ENCODE data around the gene STC2. TPM values are rescaled to one million over a fixed set of nuclear protein-coding genes. Genes with fewer than 3 reads are reported as not detected.

Gene STC2
- total and polyA plus RNA-seq, 2 experiments from 2014 or later = 27.3 to 132 TPM

GRCh38 chr5:173313351-173313801 is 14.8 kb downstream of the STC2 start (continued):
- TF ChIP-seq ETS1 (IDR thresholded peaks at IDR 0.05) (no peak), JUNB (IDR thresholded peaks at IDR 0.05; ENCODE audit: unreplicated experiment) (no peak), ZNF114 (CRISPR knock-in tag; IDR thresholded peaks at IDR 0.05) (no peak), REST (IDR thresholded peaks at IDR 0.05; ENCODE audit: unreplicated experiment) (no peak), CTCF (conservative IDR thresholded peaks at IDR 0.05; ENCODE audit: low read depth in 2 of 2) (no peak), EZH2 (IDR thresholded peaks at IDR 0.05; ENCODE audit: low read depth, unreplicated experiment) (no peak)

- peaks cover 18% of the 10 kb centered on the region for H3K4me1 ChIP-seq (ENCODE audit: insufficient read depth)
- ATAC-seq = no peak
- no peak overlapping the region; the same call in 2 of the 3 replicates for H3K4me3 Mint-ChIP-seq
- TF ChIP-seq ZNF331 (CRISPR knock-in tag; IDR thresholded peaks at IDR 0.05; ENCODE audit: low read depth) (no peak), ETS1 (IDR thresholded peaks at IDR 0.05) (no peak), JUNB (IDR thresholded peaks at IDR 0.05; ENCODE audit: unreplicated experiment) (no peak), STAT1 (IDR thresholded peaks at IDR 0.05; ENCODE audit: unreplicated experiment) (no peak), POLR2AphosphoS5 (IDR thresholded peaks at IDR 0.05; ENCODE audit: low read depth) (no peak), EZH2phosphoT487 (IDR thresholded peaks at IDR 0.05; ENCODE audit: unreplicated experiment) (no peak)
- TF ChIP-seq, protein P1, sequence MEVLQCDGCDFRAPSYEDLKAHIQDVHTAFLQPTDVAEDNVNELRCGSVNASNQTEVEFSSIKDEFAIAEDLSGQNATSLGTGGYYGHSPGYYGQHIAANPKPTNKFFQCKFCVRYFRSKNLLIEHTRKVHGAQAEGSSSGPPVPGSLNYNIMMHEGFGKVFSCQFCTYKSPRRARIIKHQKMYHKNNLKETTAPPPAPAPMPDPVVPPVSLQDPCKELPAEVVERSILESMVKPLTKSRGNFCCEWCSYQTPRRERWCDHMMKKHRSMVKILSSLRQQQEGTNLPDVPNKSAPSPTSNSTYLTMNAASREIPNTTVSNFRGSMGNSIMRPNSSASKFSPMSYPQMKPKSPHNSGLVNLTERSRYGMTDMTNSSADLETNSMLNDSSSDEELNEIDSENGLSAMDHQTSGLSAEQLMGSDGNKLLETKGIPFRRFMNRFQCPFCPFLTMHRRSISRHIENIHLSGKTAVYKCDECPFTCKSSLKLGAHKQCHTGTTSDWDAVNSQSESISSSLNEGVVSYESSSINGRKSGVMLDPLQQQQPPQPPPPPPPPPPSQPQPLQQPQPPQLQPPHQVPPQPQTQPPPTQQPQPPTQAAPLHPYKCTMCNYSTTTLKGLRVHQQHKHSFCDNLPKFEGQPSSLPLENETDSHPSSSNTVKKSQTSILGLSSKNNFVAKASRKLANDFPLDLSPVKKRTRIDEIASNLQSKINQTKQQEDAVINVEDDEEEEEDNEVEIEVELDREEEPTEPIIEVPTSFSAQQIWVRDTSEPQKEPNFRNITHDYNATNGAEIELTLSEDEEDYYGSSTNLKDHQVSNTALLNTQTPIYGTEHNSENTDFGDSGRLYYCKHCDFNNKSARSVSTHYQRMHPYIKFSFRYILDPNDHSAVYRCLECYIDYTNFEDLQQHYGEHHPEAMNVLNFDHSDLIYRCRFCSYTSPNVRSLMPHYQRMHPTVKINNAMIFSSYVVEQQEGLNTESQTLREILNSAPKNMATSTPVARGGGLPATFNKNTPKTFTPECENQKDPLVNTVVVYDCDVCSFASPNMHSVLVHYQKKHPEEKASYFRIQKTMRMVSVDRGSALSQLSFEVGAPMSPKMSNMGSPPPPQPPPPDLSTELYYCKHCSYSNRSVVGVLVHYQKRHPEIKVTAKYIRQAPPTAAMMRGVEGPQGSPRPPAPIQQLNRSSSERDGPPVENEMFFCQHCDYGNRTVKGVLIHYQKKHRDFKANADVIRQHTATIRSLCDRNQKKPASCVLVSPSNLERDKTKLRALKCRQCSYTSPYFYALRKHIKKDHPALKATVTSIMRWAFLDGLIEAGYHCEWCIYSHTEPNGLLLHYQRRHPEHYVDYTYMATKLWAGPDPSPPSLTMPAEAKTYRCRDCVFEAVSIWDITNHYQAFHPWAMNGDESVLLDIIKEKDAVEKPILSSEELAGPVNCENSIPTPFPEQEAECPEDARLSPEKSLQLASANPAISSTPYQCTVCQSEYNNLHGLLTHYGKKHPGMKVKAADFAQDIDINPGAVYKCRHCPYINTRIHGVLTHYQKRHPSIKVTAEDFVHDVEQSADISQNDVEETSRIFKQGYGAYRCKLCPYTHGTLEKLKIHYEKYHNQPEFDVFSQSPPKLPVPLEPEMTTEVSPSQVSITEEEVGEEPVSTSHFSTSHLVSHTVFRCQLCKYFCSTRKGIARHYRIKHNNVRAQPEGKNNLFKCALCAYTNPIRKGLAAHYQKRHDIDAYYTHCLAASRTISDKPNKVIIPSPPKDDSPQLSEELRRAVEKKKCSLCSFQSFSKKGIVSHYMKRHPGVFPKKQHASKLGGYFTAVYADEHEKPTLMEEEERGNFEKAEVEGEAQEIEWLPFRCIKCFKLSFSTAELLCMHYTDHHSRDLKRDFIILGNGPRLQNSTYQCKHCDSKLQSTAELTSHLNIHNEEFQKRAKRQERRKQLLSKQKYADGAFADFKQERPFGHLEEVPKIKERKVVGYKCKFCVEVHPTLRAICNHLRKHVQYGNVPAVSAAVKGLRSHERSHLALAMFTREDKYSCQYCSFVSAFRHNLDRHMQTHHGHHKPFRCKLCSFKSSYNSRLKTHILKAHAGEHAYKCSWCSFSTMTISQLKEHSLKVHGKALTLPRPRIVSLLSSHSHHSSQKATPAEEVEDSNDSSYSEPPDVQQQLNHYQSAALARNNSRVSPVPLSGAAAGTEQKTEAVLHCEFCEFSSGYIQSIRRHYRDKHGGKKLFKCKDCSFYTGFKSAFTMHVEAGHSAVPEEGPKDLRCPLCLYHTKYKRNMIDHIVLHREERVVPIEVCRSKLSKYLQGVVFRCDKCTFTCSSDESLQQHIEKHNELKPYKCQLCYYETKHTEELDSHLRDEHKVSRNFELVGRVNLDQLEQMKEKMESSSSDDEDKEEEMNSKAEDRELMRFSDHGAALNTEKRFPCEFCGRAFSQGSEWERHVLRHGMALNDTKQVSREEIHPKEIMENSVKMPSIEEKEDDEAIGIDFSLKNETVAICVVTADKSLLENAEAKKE (CRISPR knock-in tag; IDR thresholded peaks at IDR 0.05) = no peak
Measured at GRCh38 chr5:173312821-173313220, 15.4 kb downstream of the STC2 start.

More at GRCh38 chr5:173312821-173313220, 15.4 kb downstream of the STC2 start:
- Histone ChIP-seq H3K4me2 (no peak overlapping the region), H3K9me2 (ENCODE audit: insufficient read depth) (no peaks in the 10 kb centered on the region; the same call in 1 of the 2 replicates), H3K36me3 (ENCODE audit: insufficient read depth) (peaks cover 5% of the 10 kb centered on the region; the same call in 1 of the 2 replicates), H2AFZ (no peak overlapping the region), H3K27ac (ENCODE audit: low read depth) (no peak overlapping the region), H4K20me1 (replicated peaks; ENCODE audit: insufficient read depth) (peaks cover 11% of the 10 kb centered on the region; the same call in 1 of the 2 replicates), H3K79me2 (replicated peaks; ENCODE audit: insufficient read depth) (no peaks in the 10 kb centered on the region), H3K27me3 (ENCODE audit: insufficient read depth) (no peaks in the 10 kb centered on the region), H3K4me3 (no peak overlapping the region), H3F3A (replicated peaks; ENCODE audit: low read depth) (peaks cover 17% of the 10 kb centered on the region)
- DNase-seq (ENCODE audit: low spot score) = no peak
- no peak overlapping the region for H3K27ac Mint-ChIP-seq
- H3K36me3 Mint-ChIP-seq (ENCODE audit: low read depth) = peaks cover 46% of the 10 kb centered on the region
- H3K27me3 Mint-ChIP-seq (ENCODE audit: insufficient read depth, low read depth, poor library complexity) = peaks cover 32% of the 10 kb centered on the region
- H3K9me3 Mint-ChIP-seq = peaks cover 10% of the 10 kb centered on the region
- H3K4me1 Mint-ChIP-seq = peaks cover 43% of the 10 kb centered on the region

Measured in GM23338 (cell line).